ENCODE results near the gene RFX2. TPM values are rescaled to one million over a fixed set of nuclear protein-coding genes. Genes with fewer than 3 reads are reported as not detected.
A peak's percentile ranks its signal among the peaks of the same experiment; 100 is the strongest.

The RFX2 gene
- total and polyA plus RNA-seq, 9 of the 15 experiments (the other 6 are each of a cell fraction or from before 2014, with no cell fraction given): 3.6 to 18.7 (median 8.7) TPM

GRCh38 chr19:6044056-6044805 lies 66.1 kb downstream of the RFX2 start:
- POLR2A ChIA-PET: interaction anchor here (0.7 to 1.4 kb wide), 2 partner anchors 9 to 81 kb away, joined by 4 read pairs; no protein-coding TSS in a partner anchor
- DNase-seq (ENCODE audit: extremely low read depth in 1 of 4, low spot score in 3 of 4) (no peak), ATAC-seq (no peak), FAIRE-seq (no peak)
- peaks cover 8% of the 10 kb centered on the region in 2 experiments; a peak in 3 of 5 replicates for H3K4me1 ChIP-seq (replicated peaks in 1 of 2; ENCODE audit: control insufficient read depth in 2 of 2, insufficient read depth in 2 of 2, low read length in 2 of 2)
- no peaks in the 10 kb centered on the region for H3K27me3 ChIP-seq (ENCODE audit: control insufficient read depth in 2 of 2, insufficient read depth in 2 of 2, low read length in 2 of 2)
- no TSS peak for BruUV-seq (replicated peaks)
- H3K79me2 ChIP-seq (ENCODE audit: control insufficient read depth, insufficient read depth, low read length): no peaks in the 10 kb centered on the region
- no peak overlapping the region for H2AFZ ChIP-seq (ENCODE audit: low read depth, low read length)
- no peaks in the 10 kb centered on the region for H3K9me3 ChIP-seq (replicated peaks; ENCODE audit: control insufficient read depth, insufficient read depth, low read depth, low read length)
- H3K27ac ChIP-seq (ENCODE audit: extremely low read depth, low read depth, low read length): no peak overlapping the region
- H3K36me3 ChIP-seq (ENCODE audit: control insufficient read depth, insufficient read depth, low read length): no peaks in the 10 kb centered on the region
- CTCF ChIA-PET (ENCODE audit: low intra/inter-chr PET ratio): no interaction called here
- TF ChIP-seq USF2 (CRISPR knock-in tag; IDR thresholded peaks at IDR 0.05) (no peak), SIX5 (IDR thresholded peaks at IDR 0.05; ENCODE audit: borderline replicate concordance in 1 of 2, insufficient read depth in 1 of 2, low read depth in 1 of 2, low read length in 2 of 2) (no peak), PHB2 (IDR thresholded peaks at IDR 0.05; ENCODE audit: low read depth) (no peak), MAX (CRISPR knock-in tag; IDR thresholded peaks at IDR 0.05) (no peak; the same call in 1 of the 2 replicates), TSHZ1 (CRISPR knock-in tag; IDR thresholded peaks at IDR 0.05) (no peak), ZHX1 (conservative IDR thresholded peaks at IDR 0.05; ENCODE audit: low read length) (no peak), NCOA2 (IDR thresholded peaks at IDR 0.05; ENCODE audit: partially characterized antibody in 2 of 2) (no peak), HMG20B (CRISPR knock-in tag; IDR thresholded peaks at IDR 0.05) (no peak)
- H4K20me1 ChIP-seq (replicated peaks; ENCODE audit: control insufficient read depth, insufficient read depth, low read length): no peaks in the 10 kb centered on the region
- in situ Hi-C loops (cut with MboI): no loop called here
- 64% methylated on average over 21 of the region's 21 CpGs for WGBS (ENCODE audit: insufficient coverage, low coverage, missing lambda C conversion rate)
- H3K4me2 ChIP-seq (ENCODE audit: insufficient read depth, low read length): no peak overlapping the region
- intact Hi-C loops (cut with micrococcal nuclease): loop anchor here (10.0 kb wide), 1 partner anchor 821 kb away; no protein-coding TSS in a partner anchor
- no peak overlapping the region for H3K4me3 ChIP-seq
- no peaks in the 10 kb centered on the region for H3K9me1 ChIP-seq (ENCODE audit: control insufficient read depth, insufficient read depth, low read length)
- H3K9ac ChIP-seq (ENCODE audit: insufficient read depth in 1 of 2, low read depth in 2 of 2, low read length in 2 of 2): 0 out of 4 replicates have a peak overlapping the region, but pooled peaks of 1 of the 2 experiments have one; percentile 37
